GM18499 (cell line): ENCODE data around the gene UCKL1.
"Not testable (repeated sequence)": the region's sequence is repeated elsewhere in the genome, so short reads cannot be mapped to it uniquely, and the experiment has no call there.

ENCODE experiments used
- ATAC-seq: cut with Tn5 transposase; IDR thresholded peaks from one replicate; pipeline ENCODE4 v1.9.1; 2021; ENCODE audit warnings: moderate number of reproducible peaks; ENCODE audit not compliant: insufficient read depth, unreplicated experiment

Gene UCKL1

DNA sequence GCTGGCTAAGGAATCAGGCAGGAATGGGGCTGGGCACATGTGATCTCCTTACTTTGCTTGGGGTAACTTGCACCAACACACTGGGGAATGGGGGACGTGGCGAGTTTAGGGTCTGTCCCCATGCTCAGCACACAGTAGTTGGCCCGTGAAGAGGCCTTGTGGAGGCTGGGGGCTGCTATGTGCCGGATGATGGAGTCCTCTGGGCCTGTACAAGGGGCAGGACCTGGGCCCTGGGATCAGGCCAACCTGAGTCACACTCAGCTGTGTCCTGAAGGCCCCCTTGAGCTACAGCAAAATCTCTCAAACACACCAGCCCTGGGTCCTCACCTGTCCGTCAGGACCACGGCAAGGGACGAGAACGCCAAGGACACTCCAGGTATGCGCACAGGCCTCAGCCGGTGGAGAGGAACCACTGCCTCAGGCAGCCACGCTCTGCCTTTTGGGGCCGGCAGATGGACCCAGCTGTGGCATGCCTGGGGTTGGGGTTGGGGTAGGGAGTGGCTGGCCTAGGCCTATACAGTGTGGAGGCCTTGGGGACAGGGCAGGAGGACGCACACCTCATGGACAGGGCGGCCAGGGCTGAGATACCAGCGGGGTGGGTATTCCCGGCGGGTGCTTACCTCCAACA, 11.1 kb downstream of the UCKL1 start:
- ATAC-seq = no peak

DNA sequence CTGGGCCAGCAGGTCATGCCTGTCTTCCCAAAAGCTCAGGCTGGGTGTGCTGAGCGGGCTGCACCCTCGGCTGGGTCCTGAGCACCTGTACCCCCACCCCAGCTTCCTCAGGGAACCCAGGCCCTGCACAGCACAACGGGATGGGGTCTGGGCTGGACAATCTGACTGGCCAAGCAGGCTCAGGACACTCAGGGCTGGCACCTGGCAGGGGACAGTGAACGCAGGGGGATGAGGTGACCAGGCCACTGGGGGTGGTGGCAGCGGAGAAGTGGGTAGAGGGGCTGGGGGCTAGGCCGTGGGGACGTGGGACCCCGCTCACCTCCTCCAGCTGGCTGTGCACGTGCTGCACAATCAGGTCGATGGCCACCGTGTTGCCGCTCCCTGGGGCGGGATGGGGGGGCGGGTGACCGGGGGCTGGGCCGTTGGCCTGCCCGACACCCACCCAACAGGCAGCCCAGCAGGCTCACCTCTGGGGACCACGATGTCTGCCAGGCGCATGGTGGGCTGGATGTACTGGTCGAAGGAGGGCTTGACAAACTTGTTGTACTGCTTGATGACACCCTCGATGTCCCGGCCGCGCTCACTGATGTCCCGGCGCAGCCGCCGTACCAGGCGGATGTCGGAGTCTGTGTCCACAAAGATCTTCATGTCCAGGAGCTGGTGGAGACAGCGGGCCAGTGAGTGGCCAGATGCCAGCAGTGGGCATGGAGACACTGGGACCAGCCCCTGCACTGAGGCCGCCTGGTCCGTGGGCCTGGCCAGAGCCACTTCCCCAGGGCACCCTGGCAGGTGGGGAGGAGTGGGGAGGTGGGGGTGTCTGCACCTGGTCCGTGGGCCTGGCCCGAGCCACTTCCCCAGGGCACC, 11.9 kb downstream of the UCKL1 start:
- no peak for ATAC-seq

DNA sequence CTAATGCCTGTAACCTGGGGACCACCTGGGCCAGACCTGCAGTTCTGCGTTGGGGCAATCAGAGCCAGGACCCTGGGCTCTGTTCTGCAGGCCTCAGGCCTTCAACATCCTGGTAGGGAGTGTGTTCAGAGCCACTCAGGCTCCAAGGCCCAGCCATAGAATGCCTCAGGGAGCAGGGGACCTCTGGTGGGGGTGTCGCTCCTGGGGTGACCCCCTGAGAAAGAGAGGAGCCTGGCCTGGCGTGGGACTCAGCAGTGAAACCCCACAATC, 12.5 kb downstream of the UCKL1 start:
- no peak for ATAC-seq

DNA sequence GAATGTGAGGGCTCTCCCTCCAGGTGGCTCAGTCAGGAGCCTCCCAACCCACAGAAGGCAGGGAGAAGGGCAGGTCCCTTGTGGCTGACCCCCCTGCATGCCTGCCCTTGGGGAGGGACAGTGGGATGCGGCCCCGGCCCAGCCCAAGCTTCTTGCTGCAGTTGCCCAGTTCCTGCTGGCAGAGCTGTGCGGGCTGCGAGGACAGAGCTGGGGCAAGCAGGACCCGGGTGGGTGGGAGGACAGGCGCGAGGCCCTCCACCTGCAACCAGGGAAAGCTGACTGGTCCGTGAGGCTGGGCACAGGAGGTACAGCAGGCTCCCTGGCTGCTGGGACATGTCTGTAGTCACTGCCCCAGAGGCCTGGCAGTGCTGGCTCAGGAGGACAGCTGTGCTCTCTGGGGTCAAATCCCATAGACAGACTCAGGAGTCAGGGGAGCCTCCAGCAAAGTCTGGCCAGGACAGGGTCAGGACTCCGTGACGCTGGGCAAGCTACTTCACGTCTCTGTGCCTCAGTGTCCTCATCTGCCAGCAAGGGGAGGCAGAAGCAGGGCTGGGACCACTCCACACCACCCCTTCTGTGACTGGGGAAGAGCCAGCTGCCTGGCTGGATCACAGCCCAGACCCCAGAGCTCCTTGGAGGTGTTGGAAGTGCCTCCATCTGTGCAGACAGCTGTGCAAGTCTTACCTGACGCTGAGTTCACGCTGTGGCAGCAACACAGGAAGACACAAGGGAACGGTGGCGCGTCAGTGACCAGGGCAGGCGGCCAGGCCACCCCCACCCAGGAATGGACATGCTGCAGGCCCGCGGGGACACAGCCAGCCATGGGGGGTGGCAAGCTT, 13.0 kb downstream of the UCKL1 start:
- ATAC-seq = no peak

DNA sequence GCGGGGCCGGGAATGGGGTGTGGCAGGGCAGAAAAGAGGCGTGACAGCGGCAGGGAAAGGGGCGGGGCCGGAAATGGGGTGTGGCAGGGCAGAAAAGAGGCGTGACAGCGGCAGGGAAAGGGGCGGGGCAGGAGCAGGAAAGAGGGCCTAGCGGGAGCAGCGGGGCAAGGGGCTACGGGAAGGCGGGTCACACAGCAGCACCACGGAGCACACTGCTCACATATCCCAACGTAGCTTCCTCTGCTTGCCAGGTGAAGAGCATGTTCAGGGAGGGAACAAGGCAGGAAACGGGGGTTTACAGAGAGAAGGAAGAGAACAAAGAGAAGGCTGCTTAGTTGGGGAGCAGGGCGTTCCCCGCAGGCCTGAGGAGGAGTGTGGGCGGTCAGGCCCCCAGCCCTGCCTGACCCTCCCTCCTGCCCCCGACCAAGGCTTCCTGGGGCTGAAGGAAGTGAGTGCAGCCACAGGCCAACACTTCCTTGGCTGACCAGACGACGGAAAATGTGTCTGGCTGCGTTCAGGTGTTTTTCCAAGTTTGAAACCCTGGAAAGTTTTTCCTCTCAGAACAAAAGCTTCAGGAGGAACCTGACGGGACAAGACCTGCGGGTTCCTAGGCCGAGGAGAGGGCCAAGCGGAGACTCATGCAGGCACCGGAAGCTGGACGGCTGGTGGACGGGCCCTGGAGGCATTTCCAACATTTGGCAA, 13.8 kb downstream of the UCKL1 start:
- ATAC-seq = no peak

DNA sequence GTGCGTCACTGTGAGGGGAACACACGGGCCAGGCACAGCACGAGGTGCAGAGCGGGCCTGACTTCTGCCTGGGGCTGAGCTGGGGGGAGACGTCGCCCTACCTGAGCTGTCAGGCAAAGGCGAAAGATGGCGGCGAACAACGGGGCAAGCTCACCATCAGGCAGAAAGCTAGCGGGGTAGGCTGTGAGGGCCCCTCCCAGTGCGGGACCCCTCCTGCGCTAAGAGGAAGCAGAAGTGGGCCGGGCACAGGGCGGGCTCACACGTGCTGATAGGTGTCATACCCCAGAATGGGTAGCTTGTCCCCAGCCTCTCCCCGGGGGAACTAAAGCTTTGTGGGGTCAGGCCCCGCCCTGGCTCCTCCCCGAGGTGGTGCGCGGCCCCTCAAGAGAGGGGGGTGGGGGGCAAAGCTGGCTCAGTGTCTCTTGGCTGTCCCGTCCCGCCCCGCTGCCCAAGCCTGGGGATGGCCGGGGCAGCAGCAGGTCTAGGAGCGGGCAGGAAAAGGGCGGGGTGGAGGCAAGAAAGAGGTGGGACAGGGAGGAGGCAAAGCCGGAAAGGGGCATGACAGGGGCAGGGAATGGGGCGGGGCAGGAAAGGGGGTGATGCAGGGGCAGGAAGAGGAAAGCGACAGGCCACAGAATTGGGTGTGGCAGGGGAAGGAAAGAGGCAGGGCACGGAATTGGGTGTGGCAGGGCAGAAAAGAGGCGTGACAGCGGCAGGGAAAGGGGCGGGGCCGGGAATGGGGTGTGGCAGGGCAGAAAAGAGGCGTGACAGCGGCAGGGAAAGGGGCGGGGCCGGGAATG, 14.7 kb downstream of the UCKL1 start:
- no peak for ATAC-seq

DNA sequence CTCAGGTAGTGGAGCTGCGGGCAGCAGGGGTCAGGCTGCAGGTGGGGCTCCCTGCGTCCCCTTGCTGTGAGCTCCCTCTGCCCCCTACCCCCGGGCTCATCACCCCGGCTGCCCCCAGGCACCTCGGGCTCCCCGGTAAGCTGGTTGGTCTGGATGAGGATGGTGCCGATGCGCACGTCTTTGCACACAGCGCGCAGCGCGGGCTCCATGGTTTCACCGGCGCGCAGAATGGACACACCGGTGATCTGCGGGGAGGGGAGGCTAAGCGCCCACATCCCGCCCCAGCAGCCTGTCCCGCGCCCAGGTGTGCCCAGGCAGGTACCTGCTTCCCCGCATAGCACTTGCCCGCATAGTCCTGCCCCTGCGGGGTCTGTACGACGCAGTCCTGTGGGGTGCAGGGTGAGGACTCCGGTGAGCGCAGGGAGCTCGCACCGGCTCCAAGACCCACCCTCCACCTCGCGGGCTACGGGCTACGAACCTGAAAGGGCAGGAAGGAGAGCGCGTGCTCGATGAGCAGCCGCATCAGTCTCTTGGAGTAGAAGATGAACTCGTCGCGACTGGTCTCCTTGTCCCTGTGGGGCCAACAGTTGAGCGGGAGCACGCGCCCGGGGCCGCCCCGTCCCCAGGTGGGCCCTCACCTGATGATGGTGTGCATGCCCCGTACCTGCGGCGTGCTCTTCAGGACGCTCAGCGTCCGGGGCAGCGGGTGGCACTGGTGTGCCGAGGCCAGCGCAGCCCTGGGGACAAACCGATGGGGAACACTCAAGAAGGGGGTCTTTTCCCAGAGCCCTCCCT, 15.5 kb downstream of the UCKL1 start:
- ATAC-seq = no peak

DNA sequence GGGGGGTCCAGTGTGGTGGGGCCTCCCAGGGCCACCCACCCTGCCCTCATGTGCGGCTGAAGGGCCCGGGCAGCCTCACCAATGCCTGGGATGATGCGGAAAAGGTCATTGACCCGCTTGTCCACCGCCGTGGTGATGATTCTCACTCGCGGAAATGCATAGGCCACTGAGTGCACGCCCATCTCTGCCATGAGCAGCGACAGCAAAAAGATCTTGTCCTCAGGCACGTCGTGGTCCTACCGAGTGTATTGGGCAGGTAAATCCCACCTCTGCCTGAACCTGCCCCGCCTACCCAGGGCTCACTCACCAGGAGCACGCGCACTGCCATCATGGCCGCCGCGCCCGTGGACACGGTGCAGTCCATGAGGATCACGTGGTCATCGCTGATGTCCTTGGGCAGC, 16.1 kb downstream of the UCKL1 start:
- ATAC-seq = no peak

DNA sequence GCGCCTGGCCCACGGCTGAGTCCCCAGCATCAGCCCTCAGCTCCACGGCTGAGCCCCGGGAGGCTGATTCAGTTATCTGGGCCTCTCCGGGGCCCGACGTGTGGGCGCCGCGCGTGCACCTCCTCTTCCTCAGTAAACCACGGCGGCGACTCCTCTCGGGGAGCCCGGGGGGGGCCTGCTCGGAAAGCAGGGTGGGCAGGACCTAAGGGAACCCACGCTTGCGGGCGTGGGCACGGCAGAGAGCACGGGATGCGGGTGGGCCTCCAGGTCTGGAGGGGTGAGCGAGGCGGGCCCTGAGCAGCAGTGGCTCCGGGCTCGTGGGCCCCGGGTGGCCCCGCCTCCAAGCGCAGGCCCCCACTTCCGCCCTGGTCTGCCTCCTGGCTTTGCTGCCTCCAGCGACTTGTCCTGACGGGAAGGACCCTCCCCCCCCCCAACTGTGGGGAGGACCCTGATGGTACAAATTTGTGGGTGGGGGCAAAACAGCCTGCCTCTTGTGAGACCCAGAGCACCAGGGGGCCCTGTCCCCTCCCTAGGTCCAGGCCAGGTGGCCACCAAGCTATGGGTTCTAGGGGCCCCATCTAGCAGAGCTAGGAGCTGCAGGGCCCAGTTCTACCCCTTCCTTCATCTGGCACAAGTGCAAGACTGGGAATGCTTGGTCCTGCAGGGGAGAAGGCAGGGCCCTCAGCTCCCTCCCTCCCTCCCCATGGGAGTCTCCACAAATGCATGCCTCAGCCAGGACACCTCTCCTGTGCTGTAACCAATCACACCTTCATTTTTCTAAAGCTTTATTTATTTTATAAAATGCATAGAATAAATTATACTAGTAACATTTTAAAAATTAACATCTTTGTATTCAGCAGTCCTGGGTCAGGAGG, 16.9 kb downstream of the UCKL1 start:
- ATAC-seq = no peak

DNA sequence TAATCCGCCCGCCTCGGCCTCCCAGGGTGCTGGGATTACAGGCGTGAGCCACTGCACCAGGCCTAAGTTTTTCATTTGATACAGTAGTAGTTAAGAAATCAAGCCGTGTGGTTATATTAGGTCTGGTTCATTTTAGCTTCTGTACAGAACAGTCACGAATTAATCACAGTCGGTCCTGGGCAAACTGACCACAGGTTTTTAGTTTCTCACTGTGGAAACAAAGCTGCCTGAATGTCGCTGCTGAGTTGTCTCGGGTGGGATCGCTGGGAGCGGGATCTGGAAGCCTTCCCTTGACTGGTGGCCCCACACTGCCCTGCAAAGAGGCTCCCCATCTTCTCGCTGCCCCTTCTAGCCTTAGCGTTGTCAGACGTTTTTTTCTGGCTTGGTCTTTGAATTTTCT, 18.6 kb downstream of the UCKL1 start:
- ATAC-seq = no peak

DNA sequence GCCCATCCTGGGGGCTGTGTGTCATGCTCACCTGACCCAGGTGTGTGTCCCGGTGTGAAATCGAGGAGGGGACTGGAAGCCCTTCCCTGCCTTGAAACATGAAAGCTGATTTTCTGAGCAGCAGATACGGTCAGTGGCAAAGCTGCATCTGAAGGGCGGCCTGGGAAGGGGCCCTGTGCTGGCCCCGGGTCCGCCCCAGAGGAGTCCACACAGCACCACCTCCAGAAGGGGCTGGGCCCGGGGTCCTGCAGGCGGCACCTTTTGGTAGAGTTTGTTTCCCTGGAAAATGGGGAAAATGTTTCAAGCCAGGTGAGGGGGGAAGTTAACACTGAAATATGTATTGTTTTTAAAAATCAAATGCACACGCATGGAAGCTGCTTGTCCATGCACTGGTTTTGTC, 20.8 kb downstream of the UCKL1 start:
- ATAC-seq = no peak

DNA sequence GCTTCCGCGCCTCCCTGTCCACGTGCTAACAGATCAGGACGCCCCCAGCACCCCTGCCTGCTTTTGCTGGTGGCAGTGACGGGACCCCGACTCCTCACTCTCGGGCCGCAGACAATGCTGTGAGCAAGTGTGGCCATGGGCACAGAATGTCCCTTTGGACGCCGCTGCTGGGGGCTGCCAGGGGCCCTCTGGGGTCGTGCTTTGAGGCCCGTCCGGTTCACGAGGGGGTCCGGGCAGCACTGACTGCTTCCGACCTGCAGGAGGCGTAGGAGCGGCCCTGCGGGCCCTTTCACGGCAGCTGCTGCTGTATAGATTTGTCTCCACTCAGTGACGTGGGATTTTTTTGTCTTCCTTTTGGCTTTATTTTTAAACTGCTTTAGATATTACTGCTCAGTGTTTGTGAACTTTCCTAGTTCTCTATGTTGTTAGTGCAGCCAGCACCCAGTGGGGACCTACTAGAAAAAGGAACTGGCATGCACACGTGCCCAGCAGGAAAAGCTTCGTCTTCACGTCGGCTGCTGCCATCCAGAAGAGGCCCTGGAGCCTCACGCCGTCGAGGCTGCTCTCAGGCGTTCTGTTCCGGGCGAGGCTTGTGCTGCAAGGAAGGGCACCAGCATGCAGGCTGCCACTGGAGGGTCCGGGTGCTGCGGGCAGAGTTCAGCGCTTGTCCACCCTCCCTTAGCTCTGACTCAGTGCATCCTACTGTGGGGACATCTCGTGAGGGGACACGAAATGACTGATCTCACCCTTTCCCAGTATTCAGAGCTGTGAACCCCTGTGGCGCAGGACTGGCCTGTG, 21.7 kb downstream of the UCKL1 start:
- no peak for ATAC-seq

DNA sequence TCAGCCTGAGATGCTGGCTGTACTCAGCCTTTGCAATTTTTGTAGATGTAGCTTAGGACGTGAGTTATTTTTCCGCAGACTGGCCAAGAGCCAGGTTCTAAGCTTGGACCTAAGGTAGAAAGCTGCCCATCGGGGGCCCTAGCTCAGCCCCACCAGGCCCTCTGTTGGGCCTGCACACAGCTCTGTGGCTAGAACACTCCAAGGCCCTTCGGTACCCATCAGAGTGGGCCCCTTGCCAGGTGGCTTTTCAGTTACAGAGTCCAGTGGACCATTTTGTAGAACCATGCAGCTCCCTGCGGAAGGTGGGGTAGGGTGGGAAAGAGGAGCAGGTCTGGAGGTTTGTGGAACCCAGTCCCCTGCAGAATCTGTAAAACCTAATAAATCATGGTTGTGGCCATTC, 22.6 kb downstream of the UCKL1 start:
- no peak for ATAC-seq

DNA sequence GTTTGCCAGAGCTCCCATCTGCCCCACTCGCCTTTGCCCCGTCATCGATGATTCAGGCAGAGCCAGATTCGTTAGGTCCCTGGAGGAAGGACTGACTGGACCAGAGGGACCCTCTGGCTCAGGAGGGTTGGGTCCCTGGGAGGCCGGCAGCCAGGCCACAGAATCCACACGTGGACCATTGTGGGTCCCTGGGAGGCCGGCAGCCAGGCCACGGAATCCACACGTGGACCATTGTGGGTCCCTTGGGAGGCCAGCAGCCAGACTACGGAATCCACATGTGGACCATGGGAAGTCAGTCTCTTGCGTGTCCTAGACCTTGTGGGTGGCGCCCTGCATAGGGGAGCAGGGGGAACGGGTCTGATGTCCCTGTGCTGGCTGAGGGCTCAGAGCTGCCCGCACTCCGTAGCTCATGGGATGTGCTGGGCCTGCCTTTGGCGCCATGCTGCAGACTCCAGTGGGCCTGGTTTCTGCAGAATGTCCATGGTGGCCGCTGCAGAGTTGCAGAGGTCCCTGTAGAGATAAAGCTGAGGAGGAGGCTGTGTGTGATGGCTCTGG, 23.5 kb downstream of the UCKL1 start:
- ATAC-seq = no peak

DNA sequence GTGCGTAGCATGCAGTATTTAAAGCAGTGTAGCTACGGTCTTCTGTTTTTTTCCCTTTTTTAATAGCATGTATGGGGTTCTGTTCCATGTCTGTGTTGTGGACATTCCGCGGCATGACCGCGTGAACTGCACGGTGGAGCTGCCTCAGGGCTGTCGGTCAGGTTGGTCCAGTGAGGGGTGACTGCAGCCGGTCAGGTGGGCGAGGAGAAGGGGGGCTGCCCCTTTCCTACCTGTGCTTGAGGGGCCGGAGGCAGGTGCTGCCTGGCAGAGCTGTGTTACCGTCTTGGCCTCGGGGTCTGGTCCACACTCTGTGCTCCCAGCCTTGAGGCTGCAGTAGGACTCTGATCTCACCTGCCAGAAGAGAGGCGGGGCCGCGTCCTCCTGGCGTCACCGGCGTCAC, 24.5 kb downstream of the UCKL1 start:
- no peak for ATAC-seq

DNA sequence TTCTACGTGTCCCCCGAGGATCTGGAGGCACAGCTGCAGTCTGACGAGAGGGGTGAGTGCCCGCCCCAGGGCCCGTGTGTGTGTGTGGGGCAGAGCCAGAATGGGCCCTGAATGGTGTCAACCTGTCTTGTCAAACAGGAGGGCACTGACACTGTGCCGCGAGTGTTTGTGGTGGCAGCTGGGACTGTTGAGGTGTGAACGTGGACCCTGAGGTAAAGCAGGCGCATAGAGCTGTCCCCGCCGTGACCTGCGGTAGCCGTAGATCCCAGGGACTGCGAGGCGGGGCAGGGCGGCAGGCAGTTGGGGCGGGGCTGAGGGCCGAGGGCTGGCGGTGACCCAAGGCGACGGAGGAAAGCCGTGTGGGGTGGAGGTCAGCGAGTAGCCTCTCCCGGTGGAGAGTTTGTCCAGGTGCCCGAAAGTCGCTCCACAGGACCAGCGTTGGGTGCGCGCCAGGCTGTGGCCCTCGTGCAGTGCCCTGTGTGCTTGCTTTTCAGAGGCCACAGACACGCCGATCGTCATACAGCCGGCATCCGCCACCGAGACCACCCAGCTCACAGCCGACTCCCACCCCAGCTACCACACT, 25.2 kb downstream of the UCKL1 start:
- ATAC-seq = no peak

DNA sequence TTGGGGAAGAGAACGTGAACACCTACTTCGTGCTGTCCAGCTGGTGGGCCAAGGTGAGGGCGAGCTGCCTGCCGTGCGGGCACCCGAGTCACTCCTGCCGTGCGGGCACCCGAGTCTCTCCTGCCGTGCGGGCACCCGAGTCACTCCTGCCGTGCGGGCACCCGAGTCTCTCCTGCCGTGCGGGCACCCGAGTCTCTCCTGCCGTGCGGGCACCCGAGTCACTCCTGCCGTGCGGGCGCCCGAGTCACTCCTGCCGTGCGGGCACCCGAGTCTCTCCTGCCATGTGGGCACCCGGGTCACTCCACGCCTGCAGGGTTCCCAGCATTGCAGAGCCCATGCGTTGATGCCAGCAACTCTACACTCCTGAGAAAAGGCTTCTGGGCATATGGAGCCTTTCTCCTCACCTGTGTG, 26.7 kb downstream of the UCKL1 start:
- ATAC-seq = not testable (repeated sequence)
